Measurements from ENCODE around the gene RNF130.

RNF130 gene

DNA sequence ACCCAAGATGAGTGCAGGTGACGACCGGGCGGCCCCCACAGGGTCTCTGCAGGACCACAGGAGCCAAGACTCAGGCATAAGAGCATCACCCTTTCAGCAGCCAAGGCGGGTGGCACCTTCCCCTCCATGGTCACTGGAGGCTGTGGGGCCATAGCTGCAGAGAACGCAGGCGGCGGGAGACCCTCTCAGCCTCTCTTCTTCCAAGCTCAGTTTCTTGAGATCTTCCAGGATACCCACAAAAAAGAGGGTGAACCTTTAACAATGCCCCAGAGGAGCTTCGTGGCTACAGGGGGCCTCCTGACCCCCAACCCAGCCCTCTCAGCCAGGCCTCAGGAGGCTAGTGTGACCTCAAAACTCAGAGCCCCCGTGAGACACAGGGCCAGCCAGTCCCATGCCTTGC is 158.1 kb downstream of the RNF130 start:
- H3K27ac ChIP-seq (ENCODE audit: low read depth, low read length, poor library complexity, severe bottlenecking), result no peak overlapping the region
- H3K79me2 ChIP-seq (ENCODE audit: insufficient read depth, low read length), result no peaks in the 10 kb centered on the region
- no peak overlapping the region for H3K9ac ChIP-seq (ENCODE audit: low read length)
- H3K9me3 ChIP-seq (ENCODE audit: low read length), result no peaks in the 10 kb centered on the region
- no peak overlapping the region for H3K4me2 ChIP-seq (ENCODE audit: low read length)
- TF ChIP-seq EZH2 (IDR thresholded peaks at IDR 0.05; ENCODE audit: borderline replicate concordance, low read length), result no peak
- TF ChIP-seq, protein P1, sequence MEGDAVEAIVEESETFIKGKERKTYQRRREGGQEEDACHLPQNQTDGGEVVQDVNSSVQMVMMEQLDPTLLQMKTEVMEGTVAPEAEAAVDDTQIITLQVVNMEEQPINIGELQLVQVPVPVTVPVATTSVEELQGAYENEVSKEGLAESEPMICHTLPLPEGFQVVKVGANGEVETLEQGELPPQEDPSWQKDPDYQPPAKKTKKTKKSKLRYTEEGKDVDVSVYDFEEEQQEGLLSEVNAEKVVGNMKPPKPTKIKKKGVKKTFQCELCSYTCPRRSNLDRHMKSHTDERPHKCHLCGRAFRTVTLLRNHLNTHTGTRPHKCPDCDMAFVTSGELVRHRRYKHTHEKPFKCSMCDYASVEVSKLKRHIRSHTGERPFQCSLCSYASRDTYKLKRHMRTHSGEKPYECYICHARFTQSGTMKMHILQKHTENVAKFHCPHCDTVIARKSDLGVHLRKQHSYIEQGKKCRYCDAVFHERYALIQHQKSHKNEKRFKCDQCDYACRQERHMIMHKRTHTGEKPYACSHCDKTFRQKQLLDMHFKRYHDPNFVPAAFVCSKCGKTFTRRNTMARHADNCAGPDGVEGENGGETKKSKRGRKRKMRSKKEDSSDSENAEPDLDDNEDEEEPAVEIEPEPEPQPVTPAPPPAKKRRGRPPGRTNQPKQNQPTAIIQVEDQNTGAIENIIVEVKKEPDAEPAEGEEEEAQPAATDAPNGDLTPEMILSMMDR (IDR thresholded peaks at IDR 0.05; ENCODE audit: low read length), result no peak
- no peaks in the 10 kb centered on the region for H3K9me2 ChIP-seq (ENCODE audit: low read depth, low read length)
- no peaks in the 10 kb centered on the region for H3F3A ChIP-seq (ENCODE audit: insufficient read depth, low read length)
- no peaks in the 10 kb centered on the region for H4K20me1 ChIP-seq (ENCODE audit: insufficient read depth, low read length)
- no peaks in the 10 kb centered on the region for H3K27me3 ChIP-seq (ENCODE audit: insufficient read depth, low read length)
- no peak overlapping the region for H3K4me3 ChIP-seq (ENCODE audit: low read depth, low read length, poor library complexity, severe bottlenecking)
- H3K36me3 ChIP-seq (ENCODE audit: insufficient read depth, low read length), result no peaks in the 10 kb centered on the region
- H3K4me1 ChIP-seq (ENCODE audit: insufficient read depth, low read length, severe bottlenecking), result peaks cover 24% of the 10 kb centered on the region
- no peak overlapping the region for H2AFZ ChIP-seq (ENCODE audit: low read length)

DNA sequence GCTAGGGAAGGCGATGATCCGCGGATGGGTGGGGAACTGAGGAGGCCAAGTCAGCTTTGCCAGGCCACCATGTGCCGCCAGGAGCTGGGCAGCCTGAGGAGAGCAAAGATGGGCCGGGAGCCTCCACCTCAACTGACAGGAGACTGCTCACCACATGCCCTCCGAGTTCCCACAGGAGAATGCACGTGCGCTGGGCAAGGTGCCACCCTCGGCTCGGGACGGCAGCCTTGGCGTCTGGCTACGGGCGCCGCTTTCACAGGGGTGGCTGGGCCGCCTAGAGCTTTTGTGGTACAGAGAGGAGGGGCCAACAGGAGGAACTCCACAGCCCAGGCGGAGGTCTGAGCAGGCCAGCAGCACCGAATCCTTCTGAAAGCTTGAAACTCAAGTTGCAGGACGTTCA is 158.6 kb downstream of the RNF130 start:
- no peak overlapping the region for H3K9ac ChIP-seq (ENCODE audit: low read length)
- H3K36me3 ChIP-seq (ENCODE audit: insufficient read depth, low read length), result no peaks in the 10 kb centered on the region
- no peaks in the 10 kb centered on the region for H3F3A ChIP-seq (ENCODE audit: insufficient read depth, low read length)
- no peak overlapping the region for H3K4me3 ChIP-seq (ENCODE audit: low read depth, low read length, poor library complexity, severe bottlenecking)
- H2AFZ ChIP-seq (ENCODE audit: low read length), result no peak overlapping the region
- H3K27me3 ChIP-seq (ENCODE audit: insufficient read depth, low read length), result no peaks in the 10 kb centered on the region
- H3K79me2 ChIP-seq (ENCODE audit: insufficient read depth, low read length), result no peaks in the 10 kb centered on the region
- H3K27ac ChIP-seq (ENCODE audit: low read depth, low read length, poor library complexity, severe bottlenecking), result no peak overlapping the region
- TF ChIP-seq, protein P1 (IDR thresholded peaks at IDR 0.05; ENCODE audit: low read length), result no peak
- H3K9me3 ChIP-seq (ENCODE audit: low read length), result no peaks in the 10 kb centered on the region
- peaks cover 29% of the 10 kb centered on the region for H3K4me1 ChIP-seq (ENCODE audit: insufficient read depth, low read length, severe bottlenecking)
- H3K9me2 ChIP-seq (ENCODE audit: low read depth, low read length), result no peaks in the 10 kb centered on the region
- no peak overlapping the region for H3K4me2 ChIP-seq (ENCODE audit: low read length)
- H4K20me1 ChIP-seq (ENCODE audit: insufficient read depth, low read length), result no peaks in the 10 kb centered on the region

DNA sequence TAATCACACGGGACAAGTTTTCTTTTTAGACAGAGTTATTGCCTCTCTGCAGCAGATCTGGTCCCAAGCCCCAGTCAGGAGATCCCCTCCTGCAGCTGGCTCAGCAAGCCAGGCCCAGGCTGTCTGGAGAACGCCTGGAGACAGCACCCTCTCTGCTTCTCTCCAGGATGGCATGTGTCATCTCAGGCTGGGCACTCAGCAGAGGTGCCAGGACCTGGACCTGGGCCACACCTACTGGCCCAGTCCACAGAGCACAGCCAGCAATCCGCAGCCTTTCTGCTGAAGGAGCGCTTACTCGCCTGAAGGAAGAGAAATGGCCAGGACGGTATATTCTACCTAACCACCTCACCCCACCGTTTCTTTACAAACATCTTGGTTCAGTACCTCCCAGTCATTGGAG is 159.2 kb downstream of the RNF130 start:
- Histone ChIP-seq H3K4me1 (ENCODE audit: insufficient read depth, low read length, severe bottlenecking) (peaks cover 26% of the 10 kb centered on the region), H3K9ac (ENCODE audit: low read length) (no peak overlapping the region), H3K4me2 (ENCODE audit: low read length) (no peak overlapping the region), H3K36me3 (ENCODE audit: insufficient read depth, low read length) (no peaks in the 10 kb centered on the region), H3K27me3 (ENCODE audit: insufficient read depth, low read length) (no peaks in the 10 kb centered on the region), H3F3A (ENCODE audit: insufficient read depth, low read length) (no peaks in the 10 kb centered on the region), H3K4me3 (ENCODE audit: low read depth, low read length, poor library complexity, severe bottlenecking) (no peak overlapping the region), H3K79me2 (ENCODE audit: insufficient read depth, low read length) (no peaks in the 10 kb centered on the region), H3K27ac (ENCODE audit: low read depth, low read length, poor library complexity, severe bottlenecking) (no peak overlapping the region), H3K9me3 (ENCODE audit: low read length) (no peaks in the 10 kb centered on the region), H2AFZ (ENCODE audit: low read length) (no peak overlapping the region), H3K9me2 (ENCODE audit: low read depth, low read length) (no peaks in the 10 kb centered on the region), H4K20me1 (ENCODE audit: insufficient read depth, low read length) (no peaks in the 10 kb centered on the region)
- no peak for TF ChIP-seq EZH2 (IDR thresholded peaks at IDR 0.05; ENCODE audit: borderline replicate concordance, low read length)
- TF ChIP-seq, protein P1 (IDR thresholded peaks at IDR 0.05; ENCODE audit: low read length), result no peak

Measured in OCI-LY1 (cell line).